NCI-H1417 treated with DMSO at 0.1 percent for 48 hours (cell line): ENCODE measurements around the gene ZMYND11.
"Not testable (repeated sequence)": the region's sequence is repeated elsewhere in the genome, so short reads cannot be mapped to it uniquely, and the experiment has no call there.

Experiments used
- DNase-seq: peaks from one replicate; lab custom pipeline; 2025; lab: John Stamatoyannopoulos, UW

ZMYND11 gene

DNA sequence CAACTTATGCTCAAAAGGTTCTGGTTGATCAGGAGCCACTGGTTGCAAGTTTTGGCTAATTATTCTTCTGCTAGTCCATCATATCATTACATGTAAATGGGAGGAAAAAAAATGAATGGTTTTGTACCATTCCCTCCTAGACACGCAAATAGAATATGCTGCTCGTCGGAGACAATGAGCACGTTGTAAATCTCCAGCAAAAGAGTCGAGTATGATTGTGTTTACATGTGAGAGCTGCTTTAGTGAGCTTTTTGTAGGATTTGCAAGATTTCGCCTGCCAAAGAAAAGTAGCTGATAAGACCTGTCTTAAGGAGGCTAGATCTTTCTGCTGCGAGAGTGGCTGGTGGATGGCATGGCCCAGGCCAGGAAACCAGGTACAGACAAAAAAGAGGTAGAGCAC lies 109.0 kb downstream of the ZMYND11 start:
- DNase-seq, result no peak

DNA sequence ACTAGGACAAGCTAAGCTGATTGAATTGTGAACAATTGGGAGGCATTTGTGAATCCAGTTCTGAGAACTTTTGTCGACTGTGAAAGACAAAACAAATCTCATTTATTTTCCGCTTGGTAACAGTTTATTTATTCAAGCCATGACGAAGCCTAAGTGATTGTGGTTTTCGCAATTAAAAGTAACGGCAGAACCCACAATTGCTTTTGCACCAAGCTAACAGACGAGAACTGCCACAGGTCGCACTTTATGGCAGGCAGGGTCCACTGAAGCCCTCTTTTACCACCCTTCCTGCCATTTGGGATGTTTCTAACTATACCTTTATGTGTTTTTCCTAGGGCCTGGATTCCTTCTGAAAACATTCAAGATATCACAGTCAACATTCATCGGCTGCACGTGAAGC lies 111.2 kb downstream of the ZMYND11 start:
- DNase-seq, result no peak

DNA sequence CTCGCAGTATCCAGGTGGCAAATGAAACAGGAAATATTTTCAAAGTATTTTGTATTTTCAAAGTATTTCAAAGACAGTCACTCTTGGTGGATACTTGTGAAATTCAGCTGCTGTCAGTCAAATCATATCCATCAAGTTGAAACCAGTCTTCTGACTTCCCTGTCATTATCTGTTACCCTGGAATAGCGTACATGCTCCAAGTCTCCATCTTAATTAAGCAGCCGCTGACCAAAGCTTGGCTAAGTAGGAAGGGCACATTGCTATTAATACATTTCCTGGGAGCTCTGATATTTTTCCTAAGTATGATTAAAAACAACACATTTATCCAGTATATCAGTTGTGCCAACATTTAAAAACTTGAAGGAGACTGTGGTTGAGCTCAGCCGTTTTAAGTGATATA lies 112.2 kb downstream of the ZMYND11 start:
- DNase-seq, result no peak

DNA sequence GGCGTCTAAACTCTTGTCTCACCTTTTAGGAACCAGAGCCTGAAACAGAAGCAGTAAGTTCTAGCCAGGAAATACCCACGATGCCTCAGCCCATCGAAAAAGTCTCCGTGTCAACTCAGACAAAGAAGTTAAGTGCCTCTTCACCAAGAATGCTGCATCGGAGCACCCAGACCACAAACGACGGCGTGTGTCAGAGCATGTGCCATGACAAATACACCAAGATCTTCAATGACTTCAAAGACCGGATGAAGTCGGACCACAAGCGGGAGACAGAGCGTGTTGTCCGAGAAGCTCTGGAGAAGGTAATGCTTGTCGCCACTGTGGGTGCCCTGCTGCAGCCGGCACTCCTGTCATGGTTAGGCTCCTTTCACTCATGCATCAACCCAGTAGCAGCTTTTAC lies 113.1 kb downstream of the ZMYND11 start:
- DNase-seq, result no peak

DNA sequence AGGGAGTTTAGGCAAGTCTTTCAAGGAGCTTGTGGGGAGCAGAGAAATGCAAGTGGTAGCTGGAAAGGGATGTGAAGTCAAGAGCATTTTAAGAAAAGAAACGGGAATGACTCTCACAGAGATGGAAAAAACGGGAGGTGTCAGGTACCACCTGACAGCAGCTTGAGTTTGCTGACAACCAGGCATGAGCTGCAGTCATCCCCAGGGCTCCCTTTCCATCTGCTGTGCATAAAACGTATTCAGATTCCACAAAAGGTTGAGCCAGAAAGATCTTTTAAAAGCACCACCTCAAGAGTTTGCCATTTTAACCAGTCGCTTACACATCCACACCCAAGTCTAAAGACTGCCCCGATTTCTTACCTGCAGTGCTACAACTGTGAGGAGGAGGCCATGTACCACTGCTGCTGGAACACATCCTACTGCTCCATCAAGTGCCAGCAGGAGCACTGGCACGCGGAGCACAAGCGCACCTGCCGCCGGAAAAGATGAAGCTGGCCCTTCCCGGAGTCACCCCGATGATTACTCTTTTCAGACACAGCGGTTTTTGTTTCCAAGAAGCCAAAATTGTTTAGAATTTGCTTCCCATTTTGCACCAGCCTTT lies 116.8 kb downstream of the ZMYND11 start:
- DNase-seq, result no peak

DNA sequence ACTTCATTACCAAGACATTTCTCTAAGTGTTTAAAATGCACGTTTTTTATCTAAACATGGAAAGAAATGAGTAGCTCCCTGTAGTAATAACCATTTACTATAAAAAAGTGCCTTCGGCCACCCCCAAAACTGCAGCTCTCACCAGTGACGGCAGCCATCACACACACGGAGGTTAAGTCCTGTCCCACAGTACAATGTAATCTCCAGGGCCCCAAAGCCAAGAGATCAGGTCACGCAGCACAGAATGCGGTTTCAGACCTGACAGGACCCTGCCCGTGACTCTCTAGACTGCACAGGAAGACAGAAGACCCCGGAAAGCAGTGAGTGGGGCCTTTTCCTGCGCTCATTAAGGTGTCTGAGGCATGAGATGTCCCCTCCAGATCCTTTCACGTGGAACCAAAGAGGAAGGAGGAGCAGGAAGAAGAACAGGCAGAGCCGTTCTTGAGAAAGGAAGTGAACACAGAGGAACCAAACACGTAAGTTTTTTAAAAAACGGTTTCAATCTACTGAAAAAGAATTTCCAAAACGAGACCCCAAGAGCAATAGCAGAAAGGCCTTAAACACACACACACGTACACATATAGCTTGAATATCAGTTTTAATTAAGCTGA lies 125.7 kb downstream of the ZMYND11 start:
- no peak for DNase-seq

DNA sequence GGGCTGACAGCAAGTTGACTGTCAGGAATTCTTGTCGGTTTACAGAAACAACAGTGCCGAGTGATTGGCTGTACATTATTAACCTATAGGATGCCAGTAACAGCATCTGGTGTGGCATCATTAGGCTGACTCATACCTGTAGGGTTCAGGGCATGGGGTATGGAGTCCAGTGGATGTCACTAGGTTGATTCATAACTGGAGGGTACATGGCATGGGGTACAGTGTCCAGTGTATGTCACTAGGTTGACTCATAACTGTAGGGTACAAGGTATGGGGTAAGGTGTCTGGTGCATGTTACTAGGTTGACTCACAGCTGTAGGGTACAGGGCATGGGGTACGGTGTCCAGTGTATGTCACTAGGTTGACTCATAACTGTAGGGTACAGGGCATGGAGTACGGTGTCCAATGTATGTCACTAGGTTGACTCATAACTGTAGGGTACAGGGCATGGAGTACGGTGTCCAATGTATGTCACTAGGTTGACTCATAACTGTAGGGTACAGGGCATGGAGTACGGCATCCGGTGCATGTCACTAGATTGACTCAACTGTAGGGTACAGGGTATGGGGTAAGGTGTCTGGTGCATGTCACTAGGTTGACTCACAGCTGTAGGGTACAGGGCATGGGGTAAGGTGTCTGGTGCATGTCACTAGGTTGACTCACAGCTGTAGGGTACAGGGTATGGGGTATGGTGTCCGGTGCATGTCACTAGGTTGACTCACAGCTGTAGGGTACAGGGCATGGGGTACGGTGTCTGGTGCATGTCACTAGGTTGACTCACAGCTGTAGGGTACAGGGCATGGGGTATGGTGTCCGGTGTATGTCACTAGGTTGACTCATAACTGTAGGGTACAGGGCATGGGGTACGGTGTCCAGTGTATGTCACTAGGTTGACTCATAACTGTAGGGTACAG lies 129.2 kb downstream of the ZMYND11 start:
- not testable (repeated sequence) for DNase-seq

DNA sequence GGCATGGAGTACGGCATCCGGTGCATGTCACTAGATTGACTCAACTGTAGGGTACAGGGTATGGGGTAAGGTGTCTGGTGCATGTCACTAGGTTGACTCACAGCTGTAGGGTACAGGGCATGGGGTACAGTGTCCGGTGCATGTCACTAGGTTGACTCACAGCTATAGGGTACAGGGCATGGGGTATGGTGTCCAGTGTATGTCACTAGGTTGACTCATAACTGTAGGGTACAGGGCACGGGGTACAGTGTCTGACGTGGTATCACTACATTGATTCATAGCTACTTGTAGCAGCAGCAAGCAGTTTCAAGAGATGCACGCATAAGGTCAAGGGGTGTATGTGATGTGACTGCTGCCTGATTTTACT lies 129.8 kb downstream of the ZMYND11 start:
- DNase-seq, result not testable (repeated sequence)

DNA sequence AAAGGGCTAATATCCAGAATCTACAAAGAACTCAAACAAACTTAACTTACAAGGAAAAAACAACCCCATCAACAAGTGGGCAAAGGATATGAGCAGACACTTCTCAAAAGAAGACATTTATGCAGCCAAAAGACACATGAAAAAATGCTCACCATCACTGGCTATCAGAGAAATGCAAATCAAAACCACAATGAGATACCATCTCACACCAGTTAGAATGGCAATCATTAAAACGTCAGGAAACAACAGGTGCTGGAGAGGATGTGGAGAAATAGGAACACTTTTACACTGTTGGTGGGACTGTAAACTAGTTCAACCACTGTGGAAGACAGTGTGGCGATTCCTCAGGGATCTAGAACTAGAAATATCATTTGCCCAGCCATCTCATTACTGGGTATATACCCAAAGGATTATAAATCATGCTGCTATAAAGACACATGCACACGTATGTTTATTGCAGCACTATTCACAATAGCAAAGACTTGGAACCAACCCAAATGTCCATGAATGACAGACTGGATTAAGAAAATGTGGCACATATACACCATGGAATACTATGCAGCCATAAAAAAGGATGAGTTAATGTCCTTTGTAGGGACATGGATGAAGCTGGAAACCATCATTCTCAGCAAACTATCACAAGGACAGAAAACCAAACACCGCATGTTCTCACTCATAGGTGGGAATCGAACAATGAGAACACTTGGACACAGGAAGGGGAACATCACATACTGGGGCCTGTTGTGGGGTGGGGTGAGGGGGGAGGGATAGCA lies 130.7 kb downstream of the ZMYND11 start:
- not testable (repeated sequence) for DNase-seq

DNA sequence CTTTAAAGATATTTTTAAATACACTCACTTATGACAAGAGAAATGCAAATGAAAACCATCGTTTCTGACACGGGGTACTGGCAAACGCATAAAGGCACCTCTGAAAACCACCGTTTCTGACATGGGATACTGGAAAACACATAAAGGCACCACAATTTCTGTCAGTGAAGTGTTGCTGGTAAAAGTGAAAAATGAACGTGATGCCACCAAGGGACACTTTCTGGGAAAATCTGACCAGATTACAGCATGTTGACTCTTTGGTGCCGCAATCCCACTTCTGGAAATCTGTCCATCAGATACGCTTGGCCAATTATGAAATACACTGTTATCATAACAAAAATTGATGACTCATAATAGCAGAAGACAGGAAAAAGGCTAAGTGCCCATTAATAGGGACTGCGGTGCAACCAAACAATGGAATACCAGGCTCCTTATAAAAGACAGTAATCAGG lies 131.7 kb downstream of the ZMYND11 start:
- DNase-seq, result no peak

DNA sequence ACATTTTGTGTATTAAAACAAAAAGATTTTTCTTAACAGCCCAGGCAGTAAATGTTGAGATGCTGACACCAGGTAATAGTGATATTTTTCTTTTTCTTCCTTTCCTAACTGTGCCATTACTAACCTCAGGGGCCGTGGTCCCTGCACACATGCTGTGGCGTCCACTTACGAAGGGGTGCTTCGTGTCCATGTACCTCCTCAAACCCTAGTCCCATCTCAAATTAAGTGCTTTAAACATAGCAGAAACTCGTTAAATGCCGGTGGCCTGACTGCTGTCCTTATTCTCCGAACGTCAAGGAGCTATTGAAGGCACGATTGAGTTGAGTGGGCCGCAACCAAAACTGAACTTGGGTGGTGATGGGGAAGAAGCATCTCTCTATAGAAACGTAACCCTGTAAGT lies 132.4 kb downstream of the ZMYND11 start:
- DNase-seq, result no peak

DNA sequence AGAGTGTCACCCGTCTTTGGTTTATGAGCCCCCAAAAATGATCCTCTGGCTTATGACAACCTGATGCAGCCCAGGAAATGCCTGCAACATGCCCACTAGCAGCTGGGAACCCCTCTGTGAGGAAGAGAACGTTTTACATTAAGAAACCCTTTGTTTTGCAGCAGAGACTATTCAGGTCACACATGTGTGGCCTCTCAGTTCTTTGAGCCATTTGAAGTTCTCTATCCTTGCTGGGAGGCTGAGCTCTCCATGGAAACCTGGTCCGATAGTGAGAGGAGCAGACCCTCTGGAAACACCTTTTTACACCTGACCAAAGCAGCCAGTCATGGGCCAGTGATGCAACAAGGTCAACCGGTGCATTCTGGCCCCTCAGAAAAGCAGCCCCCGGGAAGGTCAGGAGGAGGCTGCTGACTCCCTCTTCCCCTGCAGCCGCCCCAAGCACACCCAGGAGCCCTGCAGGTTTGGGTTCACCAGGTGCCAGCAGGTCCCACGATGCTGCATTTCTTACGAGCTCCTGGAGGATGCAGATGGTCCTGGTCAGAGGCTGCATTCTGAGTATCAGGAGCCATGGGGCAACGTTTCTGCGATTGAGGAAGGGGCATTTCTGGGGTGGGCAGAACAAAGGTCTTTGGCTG lies 134.3 kb downstream of the ZMYND11 start:
- DNase-seq, result no peak

DNA sequence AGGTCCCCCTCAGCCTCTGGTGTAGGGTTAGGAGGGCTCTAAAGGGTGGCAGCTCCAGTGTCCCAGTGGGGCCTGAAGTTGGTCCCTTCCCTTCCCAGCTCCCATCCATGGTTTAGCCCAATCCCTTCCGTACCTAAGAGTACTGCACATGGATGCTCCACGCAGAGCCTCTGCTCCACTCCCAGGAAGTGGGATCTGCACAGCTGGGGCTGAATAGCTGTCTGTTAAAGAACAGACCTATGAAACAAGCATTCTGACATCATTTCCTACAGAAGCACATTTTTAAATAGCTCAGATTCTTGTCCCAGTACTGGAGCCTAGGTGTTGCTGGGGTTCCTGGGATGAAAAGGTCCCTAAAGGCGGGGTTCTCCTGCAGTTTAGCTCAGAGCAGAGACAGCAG lies 135.9 kb downstream of the ZMYND11 start:
- DNase-seq, result no peak

DNA sequence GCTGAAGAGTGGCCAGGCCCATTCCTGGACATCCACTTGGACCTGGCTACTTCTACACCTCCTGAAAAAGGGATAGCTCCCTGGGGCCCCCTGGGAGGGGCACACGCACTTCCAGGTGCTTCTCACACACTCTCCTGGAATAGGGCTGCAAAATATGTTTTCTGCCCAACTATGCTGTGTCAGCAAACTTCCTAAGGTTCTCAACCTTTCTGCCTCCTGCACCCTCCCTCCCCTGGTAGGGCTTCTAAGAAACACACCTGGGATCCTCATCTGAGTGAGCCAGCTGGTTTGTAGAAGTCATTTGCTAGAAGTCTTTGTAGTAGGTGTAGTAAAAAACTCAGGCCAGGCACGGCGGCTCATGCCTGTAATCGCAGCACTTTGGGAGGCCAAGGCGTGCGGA lies 136.5 kb downstream of the ZMYND11 start:
- no peak for DNase-seq

DNA sequence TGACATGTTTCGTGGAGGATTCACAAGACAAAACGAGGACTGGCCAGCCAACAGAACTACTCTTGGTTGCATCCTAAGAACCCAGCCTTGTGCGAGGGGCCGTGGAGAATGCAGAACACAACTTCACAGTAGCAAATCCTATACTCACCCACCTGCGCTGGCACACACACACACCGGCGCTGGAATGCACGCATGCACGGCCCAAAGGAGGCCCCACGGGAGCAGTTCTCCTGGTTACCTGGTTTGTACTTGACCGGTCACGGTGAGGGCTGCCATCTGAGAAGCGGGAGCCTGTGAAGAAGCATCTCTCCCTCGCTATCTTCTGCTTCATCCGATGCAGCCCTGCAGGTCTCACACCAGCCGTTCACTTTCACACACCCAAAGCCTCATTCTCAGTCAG lies 137.8 kb downstream of the ZMYND11 start:
- DNase-seq, result no peak

DNA sequence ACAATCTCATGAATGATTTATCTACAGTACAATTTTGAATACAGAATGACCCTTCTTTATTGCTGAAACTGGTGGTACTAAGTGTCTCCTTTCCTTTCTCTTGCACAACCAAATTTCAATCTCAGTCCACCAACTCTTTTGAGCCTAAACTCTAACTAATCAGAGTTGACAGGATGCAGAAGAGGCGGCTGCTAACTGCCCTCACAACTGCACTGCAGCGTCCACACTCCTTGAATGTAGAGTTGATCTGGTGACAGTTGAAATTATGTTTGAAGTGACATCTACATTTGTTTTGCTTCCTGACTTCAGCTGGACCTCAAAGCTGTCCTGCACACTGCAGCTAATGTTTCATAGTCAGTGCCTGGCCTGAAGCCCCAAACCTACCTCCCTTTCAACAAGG lies 139.6 kb downstream of the ZMYND11 start:
- no peak for DNase-seq

DNA sequence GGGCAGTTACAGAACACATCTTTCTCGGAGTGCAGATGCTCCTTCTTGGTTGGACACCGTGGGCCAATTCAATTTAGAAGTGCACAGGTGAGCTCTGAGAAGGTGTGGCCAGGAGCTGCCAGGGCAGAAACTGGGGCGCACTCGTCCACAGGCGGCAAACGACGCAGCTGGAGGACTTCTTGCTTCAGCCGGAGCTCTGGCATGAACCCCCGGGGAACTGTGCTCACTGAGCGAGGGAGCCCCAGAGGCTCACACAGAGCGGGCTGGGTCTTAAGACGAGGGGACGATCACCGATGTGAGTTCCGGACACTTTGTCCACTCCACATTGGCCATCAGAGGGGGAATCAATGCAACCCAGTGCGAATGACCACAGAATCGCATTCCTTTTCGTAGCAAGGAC lies 140.4 kb downstream of the ZMYND11 start:
- no peak for DNase-seq

DNA sequence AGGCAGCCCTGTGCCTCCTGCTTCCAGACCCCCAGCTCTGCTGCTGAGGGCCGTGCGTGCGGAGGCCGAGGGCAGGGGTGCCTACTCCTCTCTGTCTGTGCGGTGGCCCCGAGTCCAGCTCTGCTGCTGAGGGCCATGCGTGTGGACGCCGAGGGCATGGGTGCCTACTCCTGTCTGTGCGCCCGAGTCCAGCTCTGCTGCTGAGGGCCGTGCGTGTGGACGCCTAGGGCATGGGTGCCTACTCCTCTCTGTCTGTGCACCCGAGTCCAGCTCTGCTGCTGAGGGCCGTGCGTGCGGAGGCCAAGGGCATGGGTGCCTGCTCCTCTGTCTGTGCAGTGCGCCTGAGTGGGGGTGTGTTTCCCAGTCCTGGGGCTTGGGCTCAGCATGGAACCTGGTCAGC lies 142.7 kb downstream of the ZMYND11 start:
- DNase-seq, result no peak

DNA sequence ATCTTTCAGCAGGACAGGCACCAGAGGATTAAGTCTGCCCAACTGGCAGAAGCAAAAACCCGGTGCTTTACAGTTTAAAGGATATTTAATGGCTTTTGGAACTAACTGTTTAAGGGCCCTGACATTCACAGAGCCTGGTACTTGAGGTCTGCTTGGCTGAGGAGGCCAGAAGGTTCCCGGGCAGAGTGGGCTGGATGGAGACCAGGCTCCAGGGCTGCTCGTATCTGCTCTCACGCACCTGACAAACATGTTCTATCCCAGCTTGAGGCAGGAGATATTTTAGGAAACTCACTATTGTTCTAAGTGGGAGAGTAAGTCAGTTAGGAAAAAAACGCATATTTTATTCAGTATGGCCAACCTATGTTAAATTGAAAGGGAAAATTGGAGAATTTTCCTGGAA lies 143.5 kb downstream of the ZMYND11 start:
- no peak for DNase-seq

DNA sequence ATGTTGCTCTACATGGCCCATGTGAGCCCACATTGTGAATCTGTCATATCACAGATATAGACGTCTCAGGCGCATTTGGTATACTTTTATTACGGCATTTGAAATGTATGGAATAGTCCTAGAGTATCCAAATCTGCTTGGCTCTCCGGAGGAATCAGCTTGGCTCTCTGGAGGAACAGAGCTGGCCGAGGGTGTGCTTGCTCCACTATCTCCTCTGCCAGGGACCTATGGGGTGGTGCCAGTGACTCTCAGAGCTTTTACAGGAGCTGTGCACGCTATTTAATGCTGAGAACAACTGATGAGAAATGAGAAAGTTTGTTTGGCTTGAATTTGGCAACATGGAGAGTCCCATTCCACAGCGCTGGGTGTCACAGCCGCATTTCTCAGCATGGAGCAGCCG lies 144.0 kb downstream of the ZMYND11 start:
- no peak for DNase-seq

DNA sequence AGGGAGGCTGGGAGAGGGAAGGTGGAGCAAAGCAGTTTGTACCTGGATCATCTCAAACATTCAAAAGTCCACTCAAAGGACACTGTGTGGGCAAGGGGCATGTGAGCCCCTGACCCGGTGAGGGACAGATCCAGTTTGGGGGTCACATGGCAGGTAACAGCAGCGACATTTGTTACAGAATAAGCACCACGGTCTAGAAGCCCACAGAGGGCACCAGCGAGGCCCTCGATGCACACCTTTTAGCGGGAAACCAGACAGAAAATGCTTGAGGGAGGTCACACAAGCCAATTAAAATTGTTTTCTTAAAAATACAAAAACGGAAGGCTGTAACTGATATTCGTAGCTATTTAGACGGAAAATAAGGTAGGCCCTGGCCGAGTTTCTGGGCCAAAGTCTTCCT lies 144.4 kb downstream of the ZMYND11 start:
- no peak for DNase-seq
